ENCODE data around the gene IER3. TPM values are rescaled to one million over a fixed set of nuclear protein-coding genes. Genes with fewer than 3 reads are reported as not detected.

The IER3 gene
- total and polyA plus RNA-seq, 9 of the 15 experiments (the other 6 are each of a cell fraction or from before 2014, with no cell fraction given) = 1.5 to 30.0 (median 11.5) TPM

DNA sequence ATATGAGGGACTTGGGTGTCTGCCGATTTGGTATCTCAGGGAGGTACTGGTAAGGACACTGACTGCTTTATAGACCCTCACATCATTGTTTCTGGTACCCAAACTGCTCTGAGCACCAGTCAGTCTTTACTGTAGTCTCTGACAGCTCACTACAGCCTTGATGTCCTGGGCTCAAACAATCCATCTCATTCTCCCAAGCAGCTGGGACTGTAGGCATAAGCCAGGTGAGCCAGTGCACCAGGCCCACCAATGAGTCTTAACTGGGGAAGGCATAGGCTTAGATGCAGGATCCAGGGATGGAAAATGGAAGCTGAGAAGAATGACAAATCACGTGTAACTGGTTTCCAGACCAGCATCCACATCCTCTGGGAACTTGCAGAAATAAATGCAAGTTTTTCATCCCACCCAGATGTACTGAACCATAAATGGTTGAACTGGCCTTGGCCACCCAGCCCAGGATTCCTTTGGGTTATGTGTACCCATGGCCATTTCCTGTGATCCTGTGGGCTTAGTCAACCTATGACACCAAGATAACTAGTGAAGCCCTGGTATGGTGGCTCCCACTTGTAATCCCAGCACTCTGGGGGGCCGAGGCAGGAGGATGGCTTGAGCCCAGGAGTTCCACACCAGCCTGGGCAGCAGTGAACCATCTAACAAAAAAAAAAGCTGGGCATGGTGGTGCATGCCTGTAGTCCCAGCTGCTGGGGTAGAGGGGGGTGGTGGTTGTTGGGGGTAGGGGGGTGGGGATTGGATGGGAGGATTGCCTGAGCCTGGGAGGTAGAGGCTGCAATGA, 18.4 kb downstream of the IER3 start (continued):
- TF ChIP-seq, protein P1, sequence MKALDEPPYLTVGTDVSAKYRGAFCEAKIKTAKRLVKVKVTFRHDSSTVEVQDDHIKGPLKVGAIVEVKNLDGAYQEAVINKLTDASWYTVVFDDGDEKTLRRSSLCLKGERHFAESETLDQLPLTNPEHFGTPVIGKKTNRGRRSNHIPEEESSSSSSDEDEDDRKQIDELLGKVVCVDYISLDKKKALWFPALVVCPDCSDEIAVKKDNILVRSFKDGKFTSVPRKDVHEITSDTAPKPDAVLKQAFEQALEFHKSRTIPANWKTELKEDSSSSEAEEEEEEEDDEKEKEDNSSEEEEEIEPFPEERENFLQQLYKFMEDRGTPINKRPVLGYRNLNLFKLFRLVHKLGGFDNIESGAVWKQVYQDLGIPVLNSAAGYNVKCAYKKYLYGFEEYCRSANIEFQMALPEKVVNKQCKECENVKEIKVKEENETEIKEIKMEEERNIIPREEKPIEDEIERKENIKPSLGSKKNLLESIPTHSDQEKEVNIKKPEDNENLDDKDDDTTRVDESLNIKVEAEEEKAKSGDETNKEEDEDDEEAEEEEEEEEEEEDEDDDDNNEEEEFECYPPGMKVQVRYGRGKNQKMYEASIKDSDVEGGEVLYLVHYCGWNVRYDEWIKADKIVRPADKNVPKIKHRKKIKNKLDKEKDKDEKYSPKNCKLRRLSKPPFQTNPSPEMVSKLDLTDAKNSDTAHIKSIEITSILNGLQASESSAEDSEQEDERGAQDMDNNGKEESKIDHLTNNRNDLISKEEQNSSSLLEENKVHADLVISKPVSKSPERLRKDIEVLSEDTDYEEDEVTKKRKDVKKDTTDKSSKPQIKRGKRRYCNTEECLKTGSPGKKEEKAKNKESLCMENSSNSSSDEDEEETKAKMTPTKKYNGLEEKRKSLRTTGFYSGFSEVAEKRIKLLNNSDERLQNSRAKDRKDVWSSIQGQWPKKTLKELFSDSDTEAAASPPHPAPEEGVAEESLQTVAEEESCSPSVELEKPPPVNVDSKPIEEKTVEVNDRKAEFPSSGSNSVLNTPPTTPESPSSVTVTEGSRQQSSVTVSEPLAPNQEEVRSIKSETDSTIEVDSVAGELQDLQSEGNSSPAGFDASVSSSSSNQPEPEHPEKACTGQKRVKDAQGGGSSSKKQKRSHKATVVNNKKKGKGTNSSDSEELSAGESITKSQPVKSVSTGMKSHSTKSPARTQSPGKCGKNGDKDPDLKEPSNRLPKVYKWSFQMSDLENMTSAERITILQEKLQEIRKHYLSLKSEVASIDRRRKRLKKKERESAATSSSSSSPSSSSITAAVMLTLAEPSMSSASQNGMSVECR (CRISPR knock-in tag; IDR thresholded peaks at IDR 0.05) = peak; percentile 50; the same call in 1 of the 2 replicates
- TF ChIP-seq ZNF3 (CRISPR knock-in tag; IDR thresholded peaks at IDR 0.05) = peak; percentile 53; the same call in 1 of the 2 replicates
- TF ChIP-seq STAT5B (CRISPR knock-in tag; IDR thresholded peaks at IDR 0.05) = no peak
- no peak; the same call in 1 of the 2 replicates for TF ChIP-seq MBD2 (IDR thresholded peaks at IDR 0.05; ENCODE audit: borderline replicate concordance, low read depth)
- TF ChIP-seq DACH1 (IDR thresholded peaks at IDR 0.05; ENCODE audit: partially characterized antibody) = no peak
- TF ChIP-seq, protein P2, sequence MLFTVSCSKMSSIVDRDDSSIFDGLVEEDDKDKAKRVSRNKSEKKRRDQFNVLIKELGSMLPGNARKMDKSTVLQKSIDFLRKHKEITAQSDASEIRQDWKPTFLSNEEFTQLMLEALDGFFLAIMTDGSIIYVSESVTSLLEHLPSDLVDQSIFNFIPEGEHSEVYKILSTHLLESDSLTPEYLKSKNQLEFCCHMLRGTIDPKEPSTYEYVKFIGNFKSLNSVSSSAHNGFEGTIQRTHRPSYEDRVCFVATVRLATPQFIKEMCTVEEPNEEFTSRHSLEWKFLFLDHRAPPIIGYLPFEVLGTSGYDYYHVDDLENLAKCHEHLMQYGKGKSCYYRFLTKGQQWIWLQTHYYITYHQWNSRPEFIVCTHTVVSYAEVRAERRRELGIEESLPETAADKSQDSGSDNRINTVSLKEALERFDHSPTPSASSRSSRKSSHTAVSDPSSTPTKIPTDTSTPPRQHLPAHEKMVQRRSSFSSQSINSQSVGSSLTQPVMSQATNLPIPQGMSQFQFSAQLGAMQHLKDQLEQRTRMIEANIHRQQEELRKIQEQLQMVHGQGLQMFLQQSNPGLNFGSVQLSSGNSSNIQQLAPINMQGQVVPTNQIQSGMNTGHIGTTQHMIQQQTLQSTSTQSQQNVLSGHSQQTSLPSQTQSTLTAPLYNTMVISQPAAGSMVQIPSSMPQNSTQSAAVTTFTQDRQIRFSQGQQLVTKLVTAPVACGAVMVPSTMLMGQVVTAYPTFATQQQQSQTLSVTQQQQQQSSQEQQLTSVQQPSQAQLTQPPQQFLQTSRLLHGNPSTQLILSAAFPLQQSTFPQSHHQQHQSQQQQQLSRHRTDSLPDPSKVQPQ (CRISPR knock-in tag; IDR thresholded peaks at IDR 0.05; ENCODE audit: borderline replicate concordance) = no peak
- peak; percentile 20 for TF ChIP-seq TAF1 (IDR thresholded peaks at IDR 0.05; ENCODE audit: control insufficient read depth, extremely low read depth, insufficient read depth, low read length, severe bottlenecking)
- TF ChIP-seq SMARCA4 (IDR thresholded peaks at IDR 0.05) = no peak
- no peak for TF ChIP-seq BDP1 (IDR thresholded peaks at IDR 0.05; ENCODE audit: insufficient read depth, insufficient read length)
- TF ChIP-seq, protein P3, sequence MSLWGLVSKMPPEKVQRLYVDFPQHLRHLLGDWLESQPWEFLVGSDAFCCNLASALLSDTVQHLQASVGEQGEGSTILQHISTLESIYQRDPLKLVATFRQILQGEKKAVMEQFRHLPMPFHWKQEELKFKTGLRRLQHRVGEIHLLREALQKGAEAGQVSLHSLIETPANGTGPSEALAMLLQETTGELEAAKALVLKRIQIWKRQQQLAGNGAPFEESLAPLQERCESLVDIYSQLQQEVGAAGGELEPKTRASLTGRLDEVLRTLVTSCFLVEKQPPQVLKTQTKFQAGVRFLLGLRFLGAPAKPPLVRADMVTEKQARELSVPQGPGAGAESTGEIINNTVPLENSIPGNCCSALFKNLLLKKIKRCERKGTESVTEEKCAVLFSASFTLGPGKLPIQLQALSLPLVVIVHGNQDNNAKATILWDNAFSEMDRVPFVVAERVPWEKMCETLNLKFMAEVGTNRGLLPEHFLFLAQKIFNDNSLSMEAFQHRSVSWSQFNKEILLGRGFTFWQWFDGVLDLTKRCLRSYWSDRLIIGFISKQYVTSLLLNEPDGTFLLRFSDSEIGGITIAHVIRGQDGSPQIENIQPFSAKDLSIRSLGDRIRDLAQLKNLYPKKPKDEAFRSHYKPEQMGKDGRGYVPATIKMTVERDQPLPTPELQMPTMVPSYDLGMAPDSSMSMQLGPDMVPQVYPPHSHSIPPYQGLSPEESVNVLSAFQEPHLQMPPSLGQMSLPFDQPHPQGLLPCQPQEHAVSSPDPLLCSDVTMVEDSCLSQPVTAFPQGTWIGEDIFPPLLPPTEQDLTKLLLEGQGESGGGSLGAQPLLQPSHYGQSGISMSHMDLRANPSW (CRISPR knock-in tag; IDR thresholded peaks at IDR 0.05) = 0 out of 2 replicates have a peak, but pooled peaks have one; percentile 57
- TF ChIP-seq NR4A1 (CRISPR knock-in tag; IDR thresholded peaks at IDR 0.05) = 0 out of 2 replicates have a peak, but pooled peaks have one; percentile 34
- no peak for TF ChIP-seq NR4A1 (tag; IDR thresholded peaks at IDR 0.05)
- TF ChIP-seq, protein P4, sequence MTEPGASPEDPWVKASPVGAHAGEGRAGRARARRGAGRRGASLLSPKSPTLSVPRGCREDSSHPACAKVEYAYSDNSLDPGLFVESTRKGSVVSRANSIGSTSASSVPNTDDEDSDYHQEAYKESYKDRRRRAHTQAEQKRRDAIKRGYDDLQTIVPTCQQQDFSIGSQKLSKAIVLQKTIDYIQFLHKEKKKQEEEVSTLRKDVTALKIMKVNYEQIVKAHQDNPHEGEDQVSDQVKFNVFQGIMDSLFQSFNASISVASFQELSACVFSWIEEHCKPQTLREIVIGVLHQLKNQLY (CRISPR knock-in tag; conservative IDR thresholded peaks at IDR 0.05) = 0 out of 4 replicates have a peak, but pooled peaks of 1 of the 2 experiments have one; percentile 62
- TF ChIP-seq NCOA2 (IDR thresholded peaks at IDR 0.05; ENCODE audit: partially characterized antibody in 2 of 2) = no peak
- no peak for TF ChIP-seq ZNF274 (IDR thresholded peaks at IDR 0.05; ENCODE audit: borderline replicate concordance, low read depth, low read length)
